Heart left ventricle (tissue), 13 donors: ENCODE data around the gene RPS4Y2.

Source experiments
- CTCF ChIP-seq, 12 donors: fragments of 200-600 bp; sonication (generic) in 4 of 12; IDR thresholded peaks; one replicate each; pipeline versions ENCODE4 v1.5.0 to v1.8.0; 2018 to 2022; ENCODE audit warnings: antibody characterized with exemption in 12 of 12, mild to moderate bottlenecking in 5 of 12
- POLR2A ChIP-seq, 2 donors: fragments of 450-650 bp; IDR thresholded peaks; one replicate each; pipeline ENCODE4 v1.6.1; 2017; ENCODE audit warnings: antibody characterized with exemption in 2 of 2, mild to moderate bottlenecking in 2 of 2, moderate library complexity in 2 of 2
- donor health status: ischemic (EF 13 %, LVEDD 7.1; RV severe dilation, severe dysfunction).
- donor health status: DM: no; HTN: yes; CAD: no.
- donor health status: DM: no; HTN: no; CAD: no.
- donor health status: ischemic (EF 25% LVEDD 6.9; RV normal size, moderate dysfunction).
- donor health status: ischemic (EF 25% LVEDD 5.7; RV mildly dilated, moderate dysfunction).
- donor health status: ischemic (EF 35%, LVEDD 5.7; RV mildly dilated, moderate dysfunction).
- donor health status: nonischemic (EF 11% LVEDD 7.7; RV severe dilation, severe dysfunction).
- donor health status: DM: yes; HTN: yes; CAD: no.
- donor health status: PGD.
- donor health status: ischemic (EF 29% LVEDD 5.4; RV normal size, mild dysfunction).
- donor health status: nonischemic (EF 23%, LVEDD 6.1; RV moderate dilation, normal function).

GRCh38 chrY:20813459-20813858 lies 57.6 kb downstream of the RPS4Y2 start:
- TF ChIP-seq CTCF (IDR thresholded peaks at IDR 0.05), result no peak
- no peak for TF ChIP-seq POLR2A (IDR thresholded peaks at IDR 0.05)
